IPS-20b (cell line): ENCODE data around the gene TCEA3.
A peak's percentile ranks its signal among the peaks of the same experiment; 100 is the strongest.

Experiments
- H3K27ac ChIP-seq: one replicate; pipeline ENCODE4 v1.5.1; 2013; ENCODE audit warnings: low read length
- H3K27me3 ChIP-seq: 2 replicates; pipeline ENCODE4 v1.6.1; 2013; ENCODE audit warnings: mild to moderate bottlenecking, low read length, inconsistent platforms; ENCODE audit not compliant: insufficient read depth
- H3K36me3 ChIP-seq: 2 replicates; pipeline ENCODE4 v1.6.1; 2013; ENCODE audit warnings: low read depth, mild to moderate bottlenecking, inconsistent platforms, low read length, moderate library complexity; ENCODE audit not compliant: insufficient read depth
- H3K4me1 ChIP-seq: 2 replicates; pipeline ENCODE4 v1.6.1; 2013; ENCODE audit warnings: mild to moderate bottlenecking, control low read depth, inconsistent platforms, low read length, moderate library complexity; ENCODE audit not compliant: insufficient read depth
- H3K4me3 ChIP-seq: 2 replicates; pipeline ENCODE4 v1.5.1; 2013; ENCODE audit warnings: mild to moderate bottlenecking, low read length, inconsistent platforms
- H3K9ac ChIP-seq: 2 replicates; pipeline ENCODE4 v1.6.1; 2013; ENCODE audit warnings: low read depth, mild to moderate bottlenecking, inconsistent platforms, low read length, moderate library complexity
- H3K9me3 ChIP-seq: 2 replicates; pipeline ENCODE4 v1.6.1; 2013; ENCODE audit warnings: mild to moderate bottlenecking, low read depth, low read length, inconsistent platforms; ENCODE audit not compliant: insufficient read depth

The TCEA3 gene

GRCh38 chr1:23416964-23417363, 7.6 kb downstream of the TCEA3 start:
- Histone ChIP-seq H3K4me1 (no peaks in the 10 kb centered on the region), H3K36me3 (no peaks in the 10 kb centered on the region), H3K9me3 (no peaks in the 10 kb centered on the region), H3K27ac (no peak overlapping the region), H3K4me3 (no peak overlapping the region), H3K27me3 (peaks cover 88% of the 10 kb centered on the region), H3K9ac (no peak overlapping the region)

DNA sequence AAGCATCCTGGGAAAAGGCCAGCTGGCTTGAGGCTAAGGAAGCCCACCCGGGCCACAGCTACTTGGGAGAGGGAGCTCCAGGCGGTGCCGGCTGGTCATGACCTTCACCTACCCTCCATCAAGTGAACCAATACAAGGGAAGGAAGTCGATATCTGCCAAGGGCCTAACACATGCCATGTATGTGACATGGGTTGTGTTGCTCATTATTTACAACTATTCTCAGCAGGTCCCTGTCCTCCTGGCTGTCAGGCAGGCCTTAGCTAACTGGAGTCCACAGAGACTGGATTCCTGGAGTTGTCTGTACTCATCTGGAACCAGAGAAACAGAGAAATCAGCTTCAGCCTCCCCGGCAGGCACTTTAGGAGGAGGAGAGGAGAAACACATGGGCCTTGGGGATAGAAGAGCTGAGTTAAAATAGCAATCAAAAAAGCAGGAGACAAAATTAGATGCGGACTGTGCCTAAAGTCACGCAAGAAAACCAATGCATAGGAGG, 15.7 kb downstream of the TCEA3 start:
- Histone ChIP-seq H3K27ac (no peak overlapping the region), H3K4me1 (0 out of 2 replicates have a peak, but pooled peaks cover 3% of the 10 kb centered on the region), H3K9ac (no peak overlapping the region), H3K4me3 (no peak overlapping the region), H3K27me3 (peaks cover 87% of the 10 kb centered on the region), H3K9me3 (no peaks in the 10 kb centered on the region), H3K36me3 (no peaks in the 10 kb centered on the region)

GRCh38 chr1:23407016-23407630, 17.4 kb downstream of the TCEA3 start:
- no peak overlapping the region for H3K9ac ChIP-seq
- no peak overlapping the region for H3K27ac ChIP-seq
- peaks cover 6% of the 10 kb centered on the region; the same call in 1 of the 2 replicates for H3K4me1 ChIP-seq
- no peaks in the 10 kb centered on the region for H3K36me3 ChIP-seq
- peaks cover 97% of the 10 kb centered on the region for H3K27me3 ChIP-seq
- no peak overlapping the region for H3K4me3 ChIP-seq
- no peaks in the 10 kb centered on the region for H3K9me3 ChIP-seq

DNA sequence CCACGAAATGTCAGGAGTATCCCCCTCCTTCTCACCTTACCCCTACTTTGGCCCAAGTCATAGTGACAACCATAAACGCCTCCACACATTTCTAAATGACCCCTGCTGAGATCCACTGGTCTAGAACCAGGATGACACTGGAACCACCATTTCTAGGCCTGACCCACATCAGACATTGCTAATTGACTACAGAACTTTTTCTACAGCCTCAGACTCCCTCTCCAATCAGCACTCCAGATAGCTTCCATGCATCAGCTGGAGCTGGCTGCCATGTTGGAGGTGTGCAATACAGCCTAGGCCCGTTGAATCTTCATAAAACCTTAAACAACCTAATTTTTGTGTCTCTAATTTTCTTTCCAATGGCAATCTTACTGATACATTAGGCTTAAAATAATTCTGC, 18.6 kb downstream of the TCEA3 start:
- Histone ChIP-seq H3K9ac (no peak overlapping the region), H3K4me3 (no peak overlapping the region), H3K4me1 (peaks cover 4% of the 10 kb centered on the region; the same call in 1 of the 2 replicates), H3K36me3 (no peaks in the 10 kb centered on the region), H3K27me3 (peaks cover 98% of the 10 kb centered on the region), H3K27ac (no peak overlapping the region), H3K9me3 (no peaks in the 10 kb centered on the region)

DNA sequence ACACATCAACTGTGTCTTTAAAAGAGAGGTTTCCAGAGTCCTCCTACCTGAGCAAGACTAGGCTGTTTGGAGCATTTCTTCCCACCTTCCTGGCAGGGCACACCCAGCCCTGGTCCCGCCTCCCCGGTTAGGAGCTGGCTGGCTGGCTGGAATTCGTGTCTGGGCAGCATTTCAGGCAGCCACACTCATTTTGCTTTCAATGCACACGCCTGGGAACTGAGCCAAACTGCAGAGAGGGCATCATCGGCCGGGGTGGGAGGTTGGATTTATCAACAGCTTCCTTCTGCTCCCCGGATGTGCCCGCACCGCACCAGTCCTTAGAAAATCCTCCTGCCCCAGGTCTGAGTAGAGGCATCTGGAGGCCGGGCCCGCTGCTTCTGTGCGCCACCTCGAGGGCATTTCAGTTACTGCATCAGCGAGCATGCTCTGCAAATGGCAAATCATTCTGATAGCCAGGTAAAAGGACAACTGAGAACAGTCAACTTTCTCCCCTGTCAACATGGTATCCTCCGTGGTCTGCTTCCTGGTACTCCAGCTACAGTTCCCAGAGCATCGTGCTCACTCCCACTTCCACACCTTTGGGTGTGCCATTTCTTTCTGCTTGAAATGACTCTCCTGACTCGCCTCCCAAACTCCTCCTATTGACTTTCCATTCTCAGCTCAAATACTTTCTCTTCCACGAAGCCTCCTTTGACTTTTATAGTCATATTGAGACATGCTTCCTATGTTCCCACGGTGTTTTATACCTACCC, 20.6 kb downstream of the TCEA3 start:
- H3K4me3 ChIP-seq, result peak overlapping the region; percentile 48; the same call in 1 of the 2 replicates
- peaks cover 98% of the 10 kb centered on the region for H3K27me3 ChIP-seq
- no peaks in the 10 kb centered on the region for H3K9me3 ChIP-seq
- no peak overlapping the region for H3K27ac ChIP-seq
- H3K4me1 ChIP-seq, result peaks cover 4% of the 10 kb centered on the region; the same call in 1 of the 2 replicates
- H3K9ac ChIP-seq, result no peak overlapping the region
- H3K36me3 ChIP-seq, result no peaks in the 10 kb centered on the region

DNA sequence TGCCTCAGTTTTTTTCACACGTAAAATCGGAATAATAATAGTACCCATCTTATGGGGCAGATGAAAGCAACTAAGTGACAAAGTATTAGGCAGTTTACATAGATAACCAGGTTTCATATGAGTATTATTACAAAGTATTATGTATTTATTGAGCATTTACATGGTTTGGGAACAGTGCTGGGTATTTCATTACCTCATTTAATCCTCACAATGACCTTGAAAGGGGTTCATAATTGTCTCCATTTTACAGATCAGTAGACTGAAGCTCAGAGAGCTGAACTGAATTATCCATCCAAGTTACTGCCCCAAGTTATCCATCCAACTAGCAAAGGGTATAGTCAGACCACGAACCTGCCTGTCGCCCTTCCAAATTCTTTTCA, 21.2 kb downstream of the TCEA3 start:
- Histone ChIP-seq H3K4me3 (peak overlapping the region; percentile 48; the same call in 1 of the 2 replicates), H3K36me3 (no peaks in the 10 kb centered on the region), H3K27me3 (peaks cover 98% of the 10 kb centered on the region), H3K4me1 (peaks cover 4% of the 10 kb centered on the region; the same call in 1 of the 2 replicates), H3K27ac (no peak overlapping the region), H3K9ac (no peak overlapping the region), H3K9me3 (no peaks in the 10 kb centered on the region)

DNA sequence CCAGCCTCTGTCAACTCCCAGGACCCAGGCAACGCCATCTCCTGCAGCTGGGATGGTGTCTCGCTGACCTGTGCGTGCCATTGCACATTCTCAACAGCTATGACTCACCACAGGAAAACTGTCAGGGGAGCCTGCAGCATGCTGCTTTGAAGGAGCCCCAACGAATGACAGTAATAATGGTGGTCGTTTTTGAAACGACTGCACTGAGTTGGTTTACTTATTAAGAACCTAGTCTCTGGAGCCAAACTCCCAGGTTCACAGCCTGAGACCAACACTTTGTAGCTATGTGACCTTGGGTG, 21.6 kb downstream of the TCEA3 start:
- Histone ChIP-seq H3K9ac (no peak overlapping the region), H3K4me3 (no peak overlapping the region), H3K27me3 (peaks cover 98% of the 10 kb centered on the region), H3K27ac (no peak overlapping the region), H3K9me3 (no peaks in the 10 kb centered on the region), H3K36me3 (no peaks in the 10 kb centered on the region), H3K4me1 (peaks cover 4% of the 10 kb centered on the region; the same call in 1 of the 2 replicates)

DNA sequence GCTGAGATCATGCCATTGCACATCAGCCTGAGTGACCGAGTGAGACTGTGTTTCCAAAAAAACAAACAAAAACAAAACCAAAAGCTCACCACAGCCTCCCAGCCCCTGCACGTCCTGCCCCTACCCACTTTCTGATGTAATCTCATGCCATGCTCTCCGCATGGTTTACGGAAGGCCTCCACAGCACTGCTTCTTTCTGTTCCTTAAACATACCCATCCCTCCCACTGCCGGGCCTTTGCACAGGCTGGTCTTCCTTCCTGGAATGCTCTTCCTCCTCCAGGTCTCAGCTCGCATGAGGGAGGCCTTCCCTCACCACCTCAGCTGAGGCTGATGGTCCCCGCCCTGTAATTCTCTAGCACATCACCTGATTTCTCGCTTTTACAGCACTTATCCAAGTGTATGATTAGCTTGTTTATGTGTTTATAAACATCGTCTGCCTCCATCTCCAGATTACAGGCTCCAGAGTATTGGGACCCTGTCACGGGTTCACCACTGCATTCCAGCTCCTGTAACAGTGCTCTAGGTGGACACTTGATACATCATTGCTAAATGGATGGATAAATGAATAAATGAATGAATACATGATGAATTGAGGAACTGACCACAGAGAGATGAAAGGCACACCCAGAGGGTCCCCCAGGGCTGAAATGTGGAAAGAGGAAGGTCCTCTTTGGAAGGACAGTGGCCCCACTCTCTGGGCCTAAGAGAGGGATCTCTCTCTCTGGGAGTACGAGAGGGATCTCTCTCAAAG, 22.1 kb downstream of the TCEA3 start:
- no peak overlapping the region for H3K9ac ChIP-seq
- H3K4me3 ChIP-seq, result no peak overlapping the region
- no peaks in the 10 kb centered on the region for H3K36me3 ChIP-seq
- peaks cover 4% of the 10 kb centered on the region; the same call in 1 of the 2 replicates for H3K4me1 ChIP-seq
- H3K9me3 ChIP-seq, result no peaks in the 10 kb centered on the region
- H3K27ac ChIP-seq, result no peak overlapping the region
- H3K27me3 ChIP-seq, result peaks cover 99% of the 10 kb centered on the region

- Histone ChIP-seq H3K4me3 (no peak overlapping the region), H3K9me3 (no peaks in the 10 kb centered on the region), H3K27ac (no peak overlapping the region), H3K4me1 (peaks cover 4% of the 10 kb centered on the region; the same call in 1 of the 2 replicates), H3K36me3 (no peaks in the 10 kb centered on the region), H3K9ac (no peak overlapping the region), H3K27me3 (peaks cover 99% of the 10 kb centered on the region)
Observed at GRCh38 chr1:23401313-23401712, 23.2 kb downstream of the TCEA3 start.

GRCh38 chr1:23400324-23401114, 24.0 kb downstream of the TCEA3 start:
- Histone ChIP-seq H3K9me3 (no peaks in the 10 kb centered on the region), H3K27me3 (peaks cover 99% of the 10 kb centered on the region), H3K27ac (no peak overlapping the region), H3K4me1 (peaks cover 11% of the 10 kb centered on the region), H3K36me3 (no peaks in the 10 kb centered on the region), H3K4me3 (no peak overlapping the region), H3K9ac (no peak overlapping the region)

DNA sequence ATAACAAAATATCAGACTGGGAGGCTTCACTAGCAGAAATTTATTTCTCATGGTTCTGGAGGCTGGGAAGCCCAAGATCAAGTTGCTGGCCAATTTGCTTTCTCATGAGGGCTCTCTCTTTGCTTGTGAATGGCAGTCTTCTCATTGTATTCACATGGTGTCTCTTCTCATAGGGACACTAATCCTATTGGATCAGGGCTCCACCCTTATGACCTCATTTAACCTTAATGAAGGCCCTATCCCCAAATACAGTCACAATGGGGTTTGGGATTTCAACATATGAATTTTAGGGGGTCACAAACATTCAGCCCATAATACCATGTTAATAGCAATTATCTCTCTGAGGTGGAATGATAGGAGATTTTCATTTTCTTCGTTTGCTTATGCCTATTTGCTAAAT, 25.3 kb downstream of the TCEA3 start:
- peaks cover 22% of the 10 kb centered on the region for H3K4me1 ChIP-seq
- no peak overlapping the region for H3K4me3 ChIP-seq
- no peaks in the 10 kb centered on the region for H3K9me3 ChIP-seq
- no peak overlapping the region for H3K9ac ChIP-seq
- peaks cover 99% of the 10 kb centered on the region for H3K27me3 ChIP-seq
- H3K27ac ChIP-seq, result no peak overlapping the region
- H3K36me3 ChIP-seq, result no peaks in the 10 kb centered on the region
